CD14-positive monocyte (primary cell): ENCODE results near the gene MARCHF3. TPM values are rescaled to one million over a fixed set of nuclear protein-coding genes. Genes with fewer than 3 reads are reported as not detected.
"Not testable (repeated sequence)": the region's sequence is repeated elsewhere in the genome, so short reads cannot be mapped to it uniquely, and the experiment has no call there.

Experiments
- DNase-seq, 3 donors: peaks; one replicate each; pipeline ENCODE4 v3.0.0-alpha.2; 2011 to 2022
- H2AFZ ChIP-seq: 2 replicates; pipeline ENCODE4 v1.6.0; 2012; ENCODE audit warnings: mild to moderate bottlenecking, low read depth, low read length, inconsistent platforms; ENCODE audit not compliant: insufficient read depth, poor library complexity, severe bottlenecking
- H3K27ac ChIP-seq, 2 donors: 1 replicate in 1 of 2; 2 replicates in 1 of 2; pipeline ENCODE4 v1.5.1; 2012 to 2013; ENCODE audit warnings: low read length in 2 of 2, control low read depth in 1 of 2, inconsistent platforms in 1 of 2, low read depth in 1 of 2, mild to moderate bottlenecking in 1 of 2
- H3K27me3 ChIP-seq, 2 donors: one replicate each; pipeline versions ENCODE4 v1.6.0 to v1.6.1; 2011 to 2013; ENCODE audit warnings: low read length in 2 of 2; ENCODE audit not compliant: control insufficient read depth in 2 of 2, insufficient read depth in 2 of 2
- H3K36me3 ChIP-seq, 2 donors: replicated peaks in 1 of 2; 1 replicate in 1 of 2; 2 replicates in 1 of 2; pipeline versions ENCODE4 v1.5.1 to v1.6.1; 2012 to 2013; ENCODE audit warnings: low read length in 2 of 2, control low read depth in 1 of 2, inconsistent platforms in 1 of 2, mild to moderate bottlenecking in 1 of 2; ENCODE audit not compliant: insufficient read depth in 2 of 2, control insufficient read depth in 1 of 2
- H3K4me1 ChIP-seq, 2 donors: 1 replicate in 1 of 2; 2 replicates in 1 of 2; pipeline versions ENCODE4 v1.5.1 to v1.6.1; 2012 to 2013; ENCODE audit warnings: low read length in 2 of 2, control low read depth in 1 of 2, inconsistent platforms in 1 of 2, mild to moderate bottlenecking in 1 of 2, moderate library complexity in 1 of 2; ENCODE audit not compliant: insufficient read depth in 2 of 2, control insufficient read depth in 1 of 2
- H3K4me2 ChIP-seq: replicated peaks from 2 replicates; pipeline ENCODE3; 2012; ENCODE audit warnings: low read length, moderate library complexity, mild to moderate bottlenecking; ENCODE audit not compliant: poor library complexity, severe bottlenecking; ENCODE audit errors: extremely low read depth
- H3K4me3 ChIP-seq, 3 experiments: fragments of 200-600 bp in 1 of 3; sonication (generic) in 1 of 3; replicated peaks in 1 of 3; 1 replicate in 2 of 3; 2 replicates in 1 of 3; pipeline ENCODE4 v1.5.1; 2011 to 2013; ENCODE audit warnings: low read length in 3 of 3, mild to moderate bottlenecking in 3 of 3, control low read depth in 2 of 3, low read depth in 2 of 3, inconsistent platforms in 1 of 3, moderate library complexity in 1 of 3
- H3K79me2 ChIP-seq: 2 replicates; pipeline ENCODE4 v1.6.0; 2012; ENCODE audit warnings: mild to moderate bottlenecking, control low read depth, inconsistent platforms, low read length, moderate library complexity; ENCODE audit not compliant: insufficient read depth
- H3K9ac ChIP-seq: 2 replicates; pipeline ENCODE4 v1.6.0; 2017; ENCODE audit warnings: low read length, mild to moderate bottlenecking; ENCODE audit not compliant: insufficient read depth, poor library complexity, severe bottlenecking
- H3K9me3 ChIP-seq, 2 donors: replicated peaks in 1 of 2; 1 replicate in 1 of 2; 2 replicates in 1 of 2; pipeline versions ENCODE4 v1.5.1 to v1.6.1; 2012 to 2013; ENCODE audit warnings: low read length in 2 of 2, control low read depth in 1 of 2; ENCODE audit not compliant: control insufficient read depth in 1 of 2, insufficient read depth in 1 of 2
- H4K20me1 ChIP-seq: 2 replicates; pipeline ENCODE4 v1.6.0; 2012; ENCODE audit warnings: mild to moderate bottlenecking, low read length, control low read depth, moderate library complexity; ENCODE audit not compliant: insufficient read depth
- H3K27ac Mint-ChIP-seq, 7 donors: one replicate each; pipeline ENCODE4 v1.8.0; 2020; ENCODE audit warnings: mild to moderate bottlenecking in 7 of 7, mixed read lengths in 7 of 7, moderate library complexity in 6 of 7, inconsistent platforms in 2 of 7
- H3K27me3 Mint-ChIP-seq, 3 donors: one replicate each; pipeline ENCODE4 v1.8.0; 2021 to 2022; ENCODE audit warnings: low read depth in 3 of 3, mild to moderate bottlenecking in 3 of 3, mixed read lengths in 3 of 3, moderate library complexity in 3 of 3, inconsistent platforms in 1 of 3
- H3K36me3 Mint-ChIP-seq, 2 donors: one replicate each; pipeline ENCODE4 v1.8.0; 2020; ENCODE audit warnings: mixed read lengths in 2 of 2, inconsistent platforms in 1 of 2, mild to moderate bottlenecking in 1 of 2
- H3K4me1 Mint-ChIP-seq: one replicate; pipeline ENCODE4 v1.8.0; 2020; ENCODE audit warnings: mild to moderate bottlenecking, mixed read lengths
- H3K4me3 Mint-ChIP-seq, 2 donors: one replicate each; pipeline ENCODE4 v1.8.0; 2020; ENCODE audit warnings: mild to moderate bottlenecking in 2 of 2, mixed read lengths in 2 of 2, moderate library complexity in 1 of 2
- H3K9me3 Mint-ChIP-seq, 7 donors: one replicate each; pipeline ENCODE4 v1.8.0; 2020 to 2022; ENCODE audit warnings: mixed read lengths in 7 of 7, mild to moderate bottlenecking in 6 of 7, moderate library complexity in 6 of 7, inconsistent platforms in 2 of 7
- CTCF ChIP-seq: fragments of 200-600 bp; IDR thresholded peaks from one replicate; pipeline ENCODE4 v1.8.0; 2022; ENCODE audit warnings: antibody characterized with exemption, mild to moderate bottlenecking
- WGBS: methylation state at CpG from one replicate; pipeline ENCODE4 v1.1.5; 2013; ENCODE audit warnings: missing lambda C conversion rate; ENCODE audit not compliant: insufficient coverage; 5-methylcytosine and 5-hydroxymethylcytosine counted together
- intact Hi-C, 2 donors: fragments of 100-400 bp; cut with micrococcal nuclease; formaldehyde crosslinking; loops; one replicate each; pipeline versions ENCODE4 v1.15.0 to v1.15.1; 2023
- polyA plus RNA-seq, 3 donors: library from polyadenylated mRNA; depleted of rRNA in 1 of 3; unstranded in 2 of 3; stranded (reverse) in 1 of 3; fragments of 300-500 nt in 2 of 3; fragments of >200 nt in 1 of 3; fragmentation: Illumina TruSeq in 2 of 3; gene quantifications; 1 replicate in 2 of 3; 2 replicates in 1 of 3; pipeline ENCODE4 v1.2.3, GENCODE V29; 2012 to 2021

The MARCHF3 gene
- polyA plus RNA-seq, 3 donors = 0.88 to 1.6 (median 0.96) TPM

DNA sequence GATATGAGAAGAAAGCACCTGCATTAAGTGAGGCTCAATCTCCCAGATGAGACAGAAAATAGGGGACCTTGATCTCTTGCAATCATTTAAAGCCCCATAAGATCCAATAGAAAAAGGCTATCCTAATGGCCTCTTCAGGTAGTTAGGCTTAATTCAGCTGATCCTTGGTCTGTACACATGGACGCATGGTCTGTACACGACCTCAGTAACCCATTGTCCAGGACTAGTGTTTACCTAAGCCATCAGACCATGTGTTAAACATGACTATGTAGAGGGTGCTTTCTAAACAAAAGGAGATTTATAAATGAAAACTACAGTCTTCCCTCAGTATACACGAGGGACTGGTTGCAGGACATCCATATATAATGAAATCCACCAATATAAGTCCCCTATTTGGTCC, 7.5 kb downstream of the MARCHF3 start:
- no peaks in the 10 kb centered on the region for H3K27me3 ChIP-seq
- DNase-seq = no peak
- H3K9me3 ChIP-seq = no peaks in the 10 kb centered on the region
- no peaks in the 10 kb centered on the region for H3K36me3 ChIP-seq
- H2AFZ ChIP-seq = no peak overlapping the region
- no peak overlapping the region for H3K4me3 ChIP-seq
- H3K4me2 ChIP-seq = no peak overlapping the region
- intact Hi-C loops = no loop called here
- no peaks in the 10 kb centered on the region for H4K20me1 ChIP-seq
- H3K4me1 ChIP-seq = no peaks in the 10 kb centered on the region
- Mint-ChIP-seq H3K9me3 (peaks cover 0 to 2% (median 0%) of the 10 kb centered on the region in 7 donors), H3K27me3 (peaks cover 0 to 7% (median 2%) of the 10 kb centered on the region in 3 donors), H3K4me1 (no peaks in the 10 kb centered on the region), H3K36me3 (peaks cover 0 to 2% of the 10 kb centered on the region in 2 donors), H3K27ac (no peak overlapping the region), H3K4me3 (no peak overlapping the region)
- H3K27ac ChIP-seq = no peak overlapping the region
- H3K9ac ChIP-seq = no peak overlapping the region
- no peak for TF ChIP-seq CTCF
- H3K79me2 ChIP-seq = no peaks in the 10 kb centered on the region
- no CpG with 5 or more reads among the region's 3 CpGs for WGBS

DNA sequence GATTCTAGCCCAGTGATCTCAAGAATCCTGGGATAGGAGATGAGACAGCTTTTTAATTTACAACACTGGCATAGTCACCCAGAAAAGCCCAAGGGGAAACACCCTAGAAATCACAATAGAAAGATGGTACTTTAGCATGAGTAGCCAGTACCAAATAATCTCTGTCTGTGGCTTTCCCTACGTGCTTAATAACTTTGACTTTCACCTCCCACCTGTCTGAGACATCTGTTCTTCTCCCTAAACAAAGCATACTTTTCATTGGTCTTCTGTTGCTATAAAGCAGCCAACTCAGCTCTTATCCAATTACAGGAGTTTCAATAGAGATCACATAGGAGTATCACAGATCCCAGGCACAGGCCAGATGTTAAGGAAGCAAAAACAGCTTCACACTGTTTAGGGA, 10.4 kb downstream of the MARCHF3 start:
- peaks cover 0 to 2% of the 10 kb centered on the region in 2 donors for H3K36me3 Mint-ChIP-seq

GRCh38 chr5:127016722-127017121, 13.6 kb downstream of the MARCHF3 start:
- H3K4me3 Mint-ChIP-seq, H3K27me3 Mint-ChIP-seq, H2AFZ ChIP-seq, H3K27ac Mint-ChIP-seq, H3K4me3 ChIP-seq, H3K9ac ChIP-seq, H3K4me2 ChIP-seq, H3K9me3 Mint-ChIP-seq, H3K79me2 ChIP-seq, intact Hi-C loops, H3K4me1 ChIP-seq, H3K36me3 ChIP-seq, H3K36me3 Mint-ChIP-seq, H3K9me3 ChIP-seq, H3K27me3 ChIP-seq, H3K27ac ChIP-seq, DNase-seq, H4K20me1 ChIP-seq: not testable (repeated sequence)
- no CpG with 5 or more reads among the region's 4 CpGs for WGBS
- peaks cover 12% of the 10 kb centered on the region for H3K4me1 Mint-ChIP-seq

More for the DNA sequence above, 10.4 kb downstream of the MARCHF3 start:
- peaks cover 1% of the 10 kb centered on the region for H3K4me1 Mint-ChIP-seq
- TF ChIP-seq CTCF = no peak
- H3K4me2 ChIP-seq = no peak overlapping the region
- H3K79me2 ChIP-seq = no peaks in the 10 kb centered on the region
- H3K4me3 ChIP-seq = no peak overlapping the region
- peaks cover 0 to 6% (median 0%) of the 10 kb centered on the region in 7 donors for H3K9me3 Mint-ChIP-seq
- no peaks in the 10 kb centered on the region for H3K9me3 ChIP-seq
- intact Hi-C loops = no loop called here
- no peaks in the 10 kb centered on the region for H3K4me1 ChIP-seq
- H3K4me3 Mint-ChIP-seq = no peak overlapping the region
- no peak overlapping the region for H3K27ac Mint-ChIP-seq
- H3K27me3 ChIP-seq = no peaks in the 10 kb centered on the region
- no peaks in the 10 kb centered on the region for H3K36me3 ChIP-seq
- no peak overlapping the region for H3K9ac ChIP-seq
- no peak overlapping the region for H2AFZ ChIP-seq
- H3K27me3 Mint-ChIP-seq = no peaks in the 10 kb centered on the region
- DNase-seq = no peak
- no peak overlapping the region for H3K27ac ChIP-seq
- H4K20me1 ChIP-seq = no peaks in the 10 kb centered on the region
- WGBS = 100% methylated on average over 1 of the region's 1 CpG
